T-helper 2 cell treated with Interferon-gamma antibody and Interleukin-4, amounts not matched to agents 5 μg/mL and 100 μg/mL, for 36 hours (primary cell): ENCODE measurements around the gene HLA-A.
"Not testable (repeated sequence)": the region's sequence is repeated elsewhere in the genome, so short reads cannot be mapped to it uniquely, and the experiment has no call there.

Experiments
- DNase-seq: peaks from one replicate; pipeline ENCODE4 v3.0.0; 2021; ENCODE audit warnings: low spot score
- H3K27ac Mint-ChIP-seq: one replicate; pipeline ENCODE4 v1.8.0; 2021; ENCODE audit warnings: mild to moderate bottlenecking, mixed read lengths
- H3K27me3 Mint-ChIP-seq: one replicate; pipeline ENCODE4 v1.8.0; 2021; ENCODE audit warnings: low read depth, mixed read lengths
- H3K36me3 Mint-ChIP-seq: one replicate; pipeline ENCODE4 v1.8.0; 2021; ENCODE audit warnings: low read depth, mixed read lengths
- H3K4me1 Mint-ChIP-seq: one replicate; pipeline ENCODE4 v1.8.0; 2021; ENCODE audit warnings: low read depth, mixed read lengths
- H3K4me3 Mint-ChIP-seq: one replicate; pipeline ENCODE4 v1.8.0; 2022; ENCODE audit warnings: mild to moderate bottlenecking, moderate library complexity, mixed read lengths
- H3K9me3 Mint-ChIP-seq: one replicate; pipeline ENCODE4 v1.8.0; 2021; ENCODE audit warnings: mixed read lengths

HLA-A gene

DNA sequence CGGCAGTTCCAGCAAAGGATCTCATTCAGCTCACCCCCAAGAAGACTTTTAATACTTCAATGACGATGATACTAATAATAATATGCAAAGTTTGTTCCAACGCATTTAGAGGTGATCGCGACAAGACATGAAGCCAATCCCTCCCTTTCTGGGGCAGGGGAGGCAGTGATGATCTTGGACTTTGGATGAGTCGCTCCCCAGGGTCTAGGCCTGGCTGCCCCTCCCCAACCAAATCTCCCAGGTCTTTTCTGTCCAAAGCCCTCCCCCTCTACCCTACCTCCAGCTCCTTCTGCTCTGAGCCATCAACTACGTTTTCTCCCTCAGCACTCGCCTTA lies 33.9 kb downstream of the HLA-A start:
- DNase-seq: no peak
- H3K27ac Mint-ChIP-seq: no peak overlapping the region
- peak overlapping the region; percentile 85 for H3K4me3 Mint-ChIP-seq
- H3K4me1 Mint-ChIP-seq: peaks cover 30% of the 10 kb centered on the region
- H3K9me3 Mint-ChIP-seq: no peaks in the 10 kb centered on the region
- H3K27me3 Mint-ChIP-seq: peaks cover 63% of the 10 kb centered on the region
- peaks cover 2% of the 10 kb centered on the region for H3K36me3 Mint-ChIP-seq

DNA sequence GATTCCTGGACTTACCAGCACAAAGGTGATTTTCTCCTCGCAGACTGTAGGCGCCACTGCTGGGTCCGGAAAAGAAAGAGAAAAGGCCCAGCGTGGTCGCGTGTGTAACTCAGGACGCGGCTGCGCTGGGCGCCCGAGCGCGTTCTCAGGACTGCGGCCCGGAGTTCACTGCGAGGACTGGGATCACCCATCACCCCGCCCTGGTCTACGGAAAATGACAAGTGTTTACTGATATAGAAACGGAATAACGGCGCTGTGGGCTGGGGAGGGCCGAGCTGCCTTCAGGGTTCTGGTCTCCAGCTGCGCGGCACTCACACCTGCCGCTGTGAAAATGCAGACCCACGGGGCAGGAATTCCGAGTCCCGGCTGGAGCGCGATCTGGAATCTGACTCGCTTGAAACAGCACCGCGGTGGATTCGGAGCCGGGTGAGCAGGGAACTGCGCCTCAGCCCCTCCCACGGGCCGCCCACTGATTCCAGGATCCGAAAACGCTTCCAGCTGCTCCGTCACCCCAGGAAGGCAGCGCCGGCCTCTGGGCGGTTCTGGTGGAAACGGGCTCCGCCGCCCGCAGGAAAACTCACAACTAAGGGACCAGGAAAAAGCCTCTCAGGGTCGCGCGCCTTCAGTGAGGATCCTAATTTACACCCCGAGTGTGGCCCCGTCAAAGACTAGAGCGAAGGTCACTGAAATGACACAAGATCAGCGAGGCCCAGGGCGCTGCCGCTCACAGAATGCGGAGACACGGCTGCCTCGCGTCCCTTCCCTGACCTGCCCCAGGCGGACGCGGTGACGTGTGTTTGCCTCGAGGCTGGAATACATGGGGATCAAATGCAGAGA lies 34.5 kb downstream of the HLA-A start:
- peak; percentile 63 for DNase-seq
- H3K27ac Mint-ChIP-seq: no peak overlapping the region
- peak overlapping the region; percentile 85 for H3K4me3 Mint-ChIP-seq
- H3K36me3 Mint-ChIP-seq: peaks cover 2% of the 10 kb centered on the region
- H3K27me3 Mint-ChIP-seq: peaks cover 65% of the 10 kb centered on the region
- H3K4me1 Mint-ChIP-seq: peaks cover 30% of the 10 kb centered on the region
- no peaks in the 10 kb centered on the region for H3K9me3 Mint-ChIP-seq

DNA sequence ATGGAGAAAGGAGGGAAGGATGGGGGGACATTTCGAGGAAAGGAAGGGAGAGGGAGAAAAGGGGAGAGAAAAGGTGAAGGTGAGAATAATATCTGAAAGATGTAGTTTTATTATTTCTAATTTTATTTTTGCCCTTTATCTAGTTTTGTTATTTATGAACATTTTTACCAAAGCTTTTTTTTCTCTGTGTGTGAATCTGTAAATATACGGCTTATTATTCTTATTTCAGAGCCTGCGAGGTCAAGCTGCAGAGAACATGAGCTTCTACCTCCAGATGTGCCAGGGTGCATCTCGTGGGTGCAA lies 35.0 kb downstream of the HLA-A start:
- Mint-ChIP-seq H3K9me3 (no peaks in the 10 kb centered on the region), H3K4me1 (peaks cover 24% of the 10 kb centered on the region), H3K27ac (no peak overlapping the region), H3K4me3 (peak overlapping the region; percentile 85), H3K36me3 (peaks cover 2% of the 10 kb centered on the region), H3K27me3 (peaks cover 64% of the 10 kb centered on the region)
- DNase-seq: no peak

DNA sequence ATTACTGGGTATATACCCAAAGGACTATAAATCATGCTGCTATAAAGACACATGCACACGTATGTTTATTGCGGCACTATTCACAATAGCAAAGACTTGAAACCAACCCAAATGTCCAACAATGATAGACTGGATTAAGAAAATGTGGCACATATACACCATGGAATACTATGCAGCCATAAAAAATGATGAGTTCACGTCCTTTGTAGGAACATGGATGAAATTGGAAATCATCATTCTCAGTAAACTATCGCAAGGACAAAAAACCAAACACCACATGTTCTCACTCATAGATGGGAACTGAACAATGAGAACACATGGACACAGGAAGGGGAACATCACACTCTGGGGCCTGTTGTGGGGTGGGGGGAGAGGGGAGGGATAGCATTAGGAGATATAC lies 37.7 kb downstream of the HLA-A start:
- H3K4me1 Mint-ChIP-seq: peaks cover 13% of the 10 kb centered on the region
- not testable (repeated sequence) for H3K27ac Mint-ChIP-seq, H3K4me3 Mint-ChIP-seq, DNase-seq, H3K36me3 Mint-ChIP-seq, H3K9me3 Mint-ChIP-seq
- H3K27me3 Mint-ChIP-seq: peaks cover 46% of the 10 kb centered on the region

DNA sequence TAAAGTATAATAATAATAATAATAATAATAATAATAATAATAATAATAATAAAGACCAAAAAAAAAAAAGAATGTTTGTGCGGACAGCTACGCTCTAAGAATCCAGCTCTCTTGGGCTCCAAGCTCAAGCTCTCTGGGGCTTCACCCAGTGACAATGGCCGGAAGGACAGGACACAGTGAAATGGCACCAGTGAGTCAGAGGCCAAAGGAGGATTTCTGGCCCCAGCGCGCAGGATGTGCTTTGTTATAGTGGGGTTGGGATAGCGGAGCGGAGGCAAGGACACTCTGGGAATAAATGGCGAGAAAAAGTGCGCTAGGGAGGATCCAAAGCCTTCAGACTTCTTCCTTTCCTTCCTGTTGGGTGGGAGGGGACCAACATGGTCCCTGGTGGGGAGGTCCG lies 38.2 kb downstream of the HLA-A start:
- no peak for DNase-seq
- Mint-ChIP-seq H3K4me3 (no peak overlapping the region), H3K36me3 (peaks cover 2% of the 10 kb centered on the region), H3K27me3 (peaks cover 42% of the 10 kb centered on the region), H3K4me1 (peaks cover 9% of the 10 kb centered on the region), H3K9me3 (no peaks in the 10 kb centered on the region), H3K27ac (no peak overlapping the region)

DNA sequence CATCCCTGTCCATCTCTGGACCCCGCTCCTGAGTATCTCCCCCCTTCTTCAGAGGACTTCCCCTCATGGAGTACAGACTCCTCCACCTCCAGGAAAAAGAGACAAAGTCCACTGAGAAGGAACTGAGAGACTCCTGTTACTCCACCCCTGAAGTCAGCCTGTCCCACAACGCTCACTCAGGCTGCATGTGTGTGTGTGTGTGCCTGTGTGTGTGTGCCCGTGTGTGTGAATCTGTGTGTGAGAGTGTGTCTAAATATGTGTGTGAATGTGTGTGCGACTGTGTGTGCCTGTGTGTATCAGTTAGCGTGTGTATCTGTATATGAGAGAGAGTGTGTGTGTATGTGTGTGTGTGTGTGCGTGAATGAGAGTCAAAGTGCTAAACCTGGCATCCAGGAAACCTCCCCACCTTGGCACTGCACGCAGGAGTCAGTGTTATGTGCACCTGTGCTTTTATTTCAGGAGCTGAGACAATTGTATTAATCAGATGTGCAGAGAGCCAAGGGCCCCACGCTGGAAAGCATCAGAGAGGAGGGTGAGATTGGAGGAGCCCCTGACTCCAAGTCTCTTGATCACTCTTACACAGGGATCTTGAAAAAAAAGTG lies 39.0 kb downstream of the HLA-A start:
- Mint-ChIP-seq H3K9me3 (no peaks in the 10 kb centered on the region), H3K36me3 (peaks cover 2% of the 10 kb centered on the region), H3K27me3 (peaks cover 34% of the 10 kb centered on the region), H3K27ac (no peak overlapping the region), H3K4me3 (no peak overlapping the region), H3K4me1 (peaks cover 5% of the 10 kb centered on the region)
- DNase-seq: no peak

DNA sequence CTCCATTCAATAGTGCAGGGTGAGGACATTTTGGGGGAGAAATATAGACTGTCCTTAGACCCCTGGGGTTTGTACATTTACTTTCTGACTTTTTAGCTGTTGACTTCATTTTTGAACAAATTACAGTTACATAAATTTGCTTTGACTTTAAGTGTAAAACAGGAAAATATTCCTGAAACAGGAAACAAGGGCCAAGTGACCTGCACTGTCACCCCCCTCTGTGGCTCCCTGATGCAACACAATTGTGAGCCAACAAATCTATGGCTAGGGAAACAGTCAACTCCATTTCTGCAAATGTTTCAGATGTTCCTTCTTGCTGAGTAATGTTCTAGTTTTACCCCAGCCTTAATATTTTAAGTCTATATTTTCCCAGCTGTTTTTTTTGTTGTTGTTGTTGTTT lies 39.8 kb downstream of the HLA-A start:
- peaks cover 2% of the 10 kb centered on the region for H3K4me1 Mint-ChIP-seq
- H3K4me3 Mint-ChIP-seq: no peak overlapping the region
- no peak for DNase-seq
- peaks cover 2% of the 10 kb centered on the region for H3K36me3 Mint-ChIP-seq
- H3K27ac Mint-ChIP-seq: no peak overlapping the region
- H3K9me3 Mint-ChIP-seq: no peaks in the 10 kb centered on the region
- H3K27me3 Mint-ChIP-seq: peaks cover 30% of the 10 kb centered on the region

DNA sequence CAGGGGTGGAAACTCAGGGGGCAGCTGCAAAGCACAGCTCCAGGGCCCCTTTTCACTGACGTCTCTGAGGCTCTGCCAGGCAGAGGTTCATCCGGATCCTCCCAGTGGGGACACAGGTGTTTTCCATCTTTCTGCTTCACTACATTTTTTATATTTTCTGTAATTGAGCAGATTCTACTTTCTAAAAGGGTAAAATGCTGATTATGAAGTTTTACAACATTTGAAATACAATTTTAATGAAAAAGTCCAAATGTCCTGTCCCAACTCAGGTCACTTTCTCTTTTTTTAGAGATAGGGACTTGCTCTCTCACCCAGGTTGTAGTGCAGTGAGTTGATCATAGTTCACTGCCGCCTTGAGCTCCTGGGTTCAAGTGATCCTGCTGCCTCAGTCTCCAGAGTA lies 41.9 kb downstream of the HLA-A start:
- Mint-ChIP-seq H3K36me3 (no peaks in the 10 kb centered on the region), H3K4me3 (no peak overlapping the region), H3K27me3 (peaks cover 26% of the 10 kb centered on the region), H3K9me3 (no peaks in the 10 kb centered on the region), H3K27ac (no peak overlapping the region), H3K4me1 (no peaks in the 10 kb centered on the region)
- no peak for DNase-seq

DNA sequence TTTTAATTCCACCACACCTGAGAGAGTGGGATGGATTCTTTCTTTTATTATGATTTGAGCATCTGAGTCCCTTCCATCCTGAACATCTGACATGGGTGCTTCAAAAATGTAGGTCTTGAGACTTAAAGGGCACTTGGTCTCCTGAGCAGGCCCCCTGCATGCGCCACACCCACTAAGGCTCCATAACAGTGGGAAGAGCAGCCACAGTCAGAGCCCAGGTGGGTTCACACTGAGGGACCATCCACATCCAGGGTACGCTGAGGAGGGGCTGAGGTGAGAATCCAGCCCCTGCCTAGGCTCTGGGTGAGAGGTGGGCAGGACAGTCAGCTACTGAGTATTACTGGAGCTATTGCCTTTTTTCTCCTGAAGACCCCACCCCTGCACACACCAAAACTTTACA lies 42.7 kb downstream of the HLA-A start:
- Mint-ChIP-seq H3K9me3 (no peaks in the 10 kb centered on the region), H3K4me3 (no peak overlapping the region), H3K27me3 (peaks cover 30% of the 10 kb centered on the region), H3K36me3 (no peaks in the 10 kb centered on the region), H3K4me1 (no peaks in the 10 kb centered on the region), H3K27ac (no peak overlapping the region)
- no peak for DNase-seq

DNA sequence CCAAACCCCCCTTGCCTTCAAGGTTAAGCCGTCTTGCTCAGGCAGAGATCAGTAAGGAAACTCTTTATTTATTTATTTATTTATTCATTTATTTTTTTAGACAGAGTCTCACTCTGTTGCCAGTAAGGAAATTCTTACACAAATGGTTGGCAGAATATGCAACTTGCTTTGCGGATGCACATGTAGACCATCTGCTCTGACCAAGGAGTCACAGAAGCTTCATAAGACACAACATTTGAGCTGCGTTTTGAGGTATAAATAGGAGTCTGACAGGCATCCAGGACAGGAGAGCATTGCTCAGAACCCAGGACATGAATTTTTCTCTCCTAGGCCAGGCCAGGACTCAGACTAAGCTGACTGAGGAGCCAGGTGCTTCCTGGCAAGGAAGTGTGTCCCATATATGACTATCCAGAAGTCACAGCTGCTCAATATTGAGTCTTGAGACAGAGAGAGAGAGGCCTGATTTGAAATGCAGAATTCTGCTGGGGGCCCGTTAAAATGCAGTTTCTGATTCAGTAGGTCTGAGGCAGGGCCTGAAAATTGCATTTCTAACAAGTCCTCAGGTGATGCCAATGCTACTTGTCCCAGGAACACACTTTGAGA lies 43.9 kb downstream of the HLA-A start:
- H3K36me3 Mint-ChIP-seq: no peaks in the 10 kb centered on the region
- no peak overlapping the region for H3K27ac Mint-ChIP-seq
- H3K9me3 Mint-ChIP-seq: no peaks in the 10 kb centered on the region
- DNase-seq: no peak
- H3K27me3 Mint-ChIP-seq: peaks cover 33% of the 10 kb centered on the region
- H3K4me1 Mint-ChIP-seq: peaks cover 6% of the 10 kb centered on the region
- no peak overlapping the region for H3K4me3 Mint-ChIP-seq

DNA sequence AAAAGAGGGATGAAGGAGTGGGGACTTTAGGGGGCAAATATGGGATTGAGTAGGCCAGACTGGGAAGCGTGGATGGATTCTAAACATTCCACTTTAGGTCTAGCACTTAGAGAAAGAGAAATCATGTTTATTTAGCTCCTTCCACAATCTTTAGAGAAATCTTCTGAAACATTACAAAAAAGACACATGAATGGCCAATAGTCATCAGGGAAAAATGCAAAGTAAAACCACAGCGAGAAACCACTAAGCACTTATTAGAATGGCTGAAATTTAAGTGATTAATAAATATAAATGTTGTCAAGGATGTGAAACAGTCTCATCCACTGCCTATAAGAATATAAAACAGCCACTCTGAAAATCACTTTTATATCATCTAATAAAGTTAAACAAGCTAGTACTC lies 46.9 kb downstream of the HLA-A start:
- Mint-ChIP-seq H3K9me3 (no peaks in the 10 kb centered on the region), H3K4me1 (peaks cover 6% of the 10 kb centered on the region), H3K27ac (no peak overlapping the region), H3K4me3 (no peak overlapping the region), H3K36me3 (no peaks in the 10 kb centered on the region), H3K27me3 (peaks cover 40% of the 10 kb centered on the region)
- no peak for DNase-seq

DNA sequence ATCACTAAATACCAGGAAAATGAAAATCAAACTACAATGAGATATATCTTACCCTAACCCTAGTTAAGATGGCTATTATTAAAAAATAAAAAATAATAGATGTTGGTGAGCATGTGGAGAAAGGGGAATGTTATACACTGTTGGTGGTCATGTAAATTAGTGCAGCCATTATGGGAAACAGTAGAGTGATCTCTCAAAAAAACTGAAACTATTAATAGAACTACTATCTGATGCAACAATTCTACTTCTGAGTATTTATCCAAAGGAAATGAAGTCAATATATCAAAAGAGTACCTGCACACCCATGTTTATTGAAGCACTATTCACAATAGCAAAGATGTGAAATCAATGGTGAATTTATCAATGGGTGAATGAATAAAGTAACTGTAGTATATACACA lies 48.6 kb downstream of the HLA-A start:
- Mint-ChIP-seq H3K36me3 (no peaks in the 10 kb centered on the region), H3K27me3 (peaks cover 40% of the 10 kb centered on the region), H3K27ac (no peak overlapping the region), H3K4me3 (no peak overlapping the region), H3K9me3 (no peaks in the 10 kb centered on the region), H3K4me1 (peaks cover 6% of the 10 kb centered on the region)
- no peak for DNase-seq

DNA sequence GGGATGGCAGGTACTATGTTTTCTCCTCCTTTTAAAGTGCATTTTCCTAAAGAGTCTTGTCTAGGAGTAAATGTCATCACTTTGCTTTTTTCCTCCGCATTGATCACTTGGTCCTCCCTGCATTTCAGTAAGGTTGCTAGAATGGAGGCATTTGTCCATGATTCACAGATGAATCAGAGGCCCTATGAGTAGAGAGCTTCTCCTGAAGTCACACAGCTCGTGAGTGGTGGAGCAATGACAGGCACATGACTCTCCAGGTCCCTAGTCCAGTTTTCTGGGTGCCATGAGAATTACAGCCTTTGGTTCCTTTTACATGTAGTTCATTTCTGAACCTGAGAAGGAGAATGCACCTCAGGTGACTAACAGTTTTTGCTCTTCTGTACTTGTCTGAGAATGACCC lies 50.5 kb downstream of the HLA-A start:
- H3K27me3 Mint-ChIP-seq: peaks cover 39% of the 10 kb centered on the region
- DNase-seq: no peak
- H3K4me3 Mint-ChIP-seq: no peak overlapping the region

DNA sequence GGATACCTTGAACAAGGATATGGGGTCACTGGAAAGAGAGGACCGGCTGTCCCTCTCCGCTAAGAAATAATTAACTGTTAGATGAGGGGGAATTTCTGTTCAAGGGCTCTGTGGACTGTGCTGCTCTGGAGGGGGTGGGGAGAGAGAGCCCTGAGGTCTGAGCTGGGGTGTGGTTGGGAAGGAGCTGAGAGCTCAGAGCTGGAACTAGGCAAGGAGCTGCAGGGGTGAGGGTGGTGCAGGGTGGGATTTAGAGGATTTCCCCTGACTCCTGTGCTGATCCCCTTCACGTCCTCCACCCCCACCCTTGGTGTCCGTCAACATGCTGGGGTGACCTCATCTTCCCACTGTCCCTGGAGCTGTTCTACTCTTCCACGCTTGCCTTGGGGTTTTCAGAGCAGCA lies 52.5 kb downstream of the HLA-A start:
- no peak overlapping the region for H3K27ac Mint-ChIP-seq

More for the DNA sequence above, 50.5 kb downstream of the HLA-A start:
- Mint-ChIP-seq H3K4me1 (peaks cover 6% of the 10 kb centered on the region), H3K36me3 (no peaks in the 10 kb centered on the region), H3K27ac (no peak overlapping the region), H3K9me3 (no peaks in the 10 kb centered on the region)

More for the DNA sequence above, 52.5 kb downstream of the HLA-A start:
- peaks cover 6% of the 10 kb centered on the region for H3K4me1 Mint-ChIP-seq
- no peak for DNase-seq
- H3K27me3 Mint-ChIP-seq: peaks cover 27% of the 10 kb centered on the region
- H3K9me3 Mint-ChIP-seq: no peaks in the 10 kb centered on the region
- H3K4me3 Mint-ChIP-seq: no peak overlapping the region
- no peaks in the 10 kb centered on the region for H3K36me3 Mint-ChIP-seq
